ENCODE data around the gene OTUB1. TPM values are rescaled to one million over a fixed set of nuclear protein-coding genes. Genes with fewer than 3 reads are reported as not detected.

Gene OTUB1
- total RNA-seq, 1 donor from 2014 or later = 52.2 TPM

DNA sequence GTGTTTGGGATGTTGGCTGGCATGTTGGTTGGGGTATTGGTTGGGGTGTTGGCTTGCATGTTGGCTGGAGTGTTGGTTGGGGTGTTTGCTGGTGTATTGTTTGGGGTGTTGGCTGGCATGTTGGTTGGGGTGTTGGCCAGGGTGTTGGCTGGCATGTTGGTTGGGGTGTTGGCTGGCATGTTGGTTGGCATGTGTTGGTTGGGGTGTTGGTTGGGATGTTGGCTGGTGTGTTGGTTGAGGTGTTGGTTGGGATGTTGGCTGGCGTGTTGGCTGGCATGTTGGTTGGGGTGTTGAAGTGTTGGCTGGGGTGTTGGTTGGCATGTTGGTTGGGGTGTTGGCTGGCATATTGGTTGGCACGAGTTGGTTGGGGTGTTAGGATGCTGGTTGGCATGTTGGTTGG lies 24.5 kb downstream of the OTUB1 start:
- no peak overlapping the region for H3K4me3 Mint-ChIP-seq (ENCODE audit: unreplicated experiment)
- H3K27me3 Mint-ChIP-seq (ENCODE audit: low read depth) = no peaks in the 10 kb centered on the region
- H3K36me3 Mint-ChIP-seq (ENCODE audit: low read depth) = no peaks in the 10 kb centered on the region
- H3K9me3 Mint-ChIP-seq (ENCODE audit: low read depth) = no peaks in the 10 kb centered on the region
- peaks cover 15% of the 10 kb centered on the region for H3K4me1 Mint-ChIP-seq (ENCODE audit: low read depth)
- H3K27ac Mint-ChIP-seq (ENCODE audit: unreplicated experiment) = no peak overlapping the region
- no peak for DNase-seq (ENCODE audit: low spot score)
- no peak for TF ChIP-seq CTCF (IDR thresholded peaks at IDR 0.05)

DNA sequence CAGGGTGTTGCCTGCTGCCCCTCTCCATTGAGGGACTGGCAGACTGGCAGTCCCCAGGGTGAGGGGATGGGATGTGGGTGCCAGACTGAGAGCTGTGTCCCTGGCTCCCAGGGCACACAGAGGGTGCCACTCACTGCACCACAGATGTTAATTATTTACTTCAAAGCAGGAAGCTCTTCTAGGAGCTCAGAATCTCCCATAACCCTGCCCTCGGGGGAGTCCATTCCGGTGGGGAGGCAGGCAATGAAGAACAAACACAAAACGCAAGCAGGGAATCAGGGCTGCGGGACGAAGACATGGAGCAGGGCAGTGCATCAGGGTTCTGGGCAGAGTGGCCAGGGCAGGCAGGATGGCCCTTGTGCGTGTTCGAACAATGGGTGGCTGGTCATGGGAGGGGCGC lies 25.1 kb downstream of the OTUB1 start:
- TF ChIP-seq CTCF (IDR thresholded peaks at IDR 0.05) = no peak
- Mint-ChIP-seq H3K27me3 (ENCODE audit: low read depth) (no peaks in the 10 kb centered on the region), H3K4me1 (ENCODE audit: low read depth) (peaks cover 15% of the 10 kb centered on the region), H3K9me3 (ENCODE audit: low read depth) (no peaks in the 10 kb centered on the region), H3K27ac (ENCODE audit: unreplicated experiment) (no peak overlapping the region), H3K4me3 (ENCODE audit: unreplicated experiment) (no peak overlapping the region), H3K36me3 (ENCODE audit: low read depth) (no peaks in the 10 kb centered on the region)
- DNase-seq (ENCODE audit: low spot score) = peak; percentile 88

- no peaks in the 10 kb centered on the region for H3K36me3 Mint-ChIP-seq (ENCODE audit: low read depth)
- no peak overlapping the region for H3K4me3 Mint-ChIP-seq (ENCODE audit: unreplicated experiment)
- H3K27me3 Mint-ChIP-seq (ENCODE audit: low read depth) = no peaks in the 10 kb centered on the region
- no peak for TF ChIP-seq CTCF (IDR thresholded peaks at IDR 0.05)
- no peak for DNase-seq (ENCODE audit: low spot score)
- no peak overlapping the region for H3K27ac Mint-ChIP-seq (ENCODE audit: unreplicated experiment)
- H3K9me3 Mint-ChIP-seq (ENCODE audit: low read depth) = no peaks in the 10 kb centered on the region
- H3K4me1 Mint-ChIP-seq (ENCODE audit: low read depth) = no peaks in the 10 kb centered on the region
These were observed 27.1 kb downstream of the OTUB1 start for GRCh38 chr11:64013141-64013896.

- no peak overlapping the region for H3K4me3 Mint-ChIP-seq (ENCODE audit: unreplicated experiment)
- H3K27me3 Mint-ChIP-seq (ENCODE audit: low read depth) = no peaks in the 10 kb centered on the region
- no peaks in the 10 kb centered on the region for H3K4me1 Mint-ChIP-seq (ENCODE audit: low read depth)
- TF ChIP-seq CTCF (IDR thresholded peaks at IDR 0.05) = no peak
- no peak overlapping the region for H3K27ac Mint-ChIP-seq (ENCODE audit: unreplicated experiment)
- no peaks in the 10 kb centered on the region for H3K9me3 Mint-ChIP-seq (ENCODE audit: low read depth)
- DNase-seq (ENCODE audit: low spot score) = no peak
- H3K36me3 Mint-ChIP-seq (ENCODE audit: low read depth) = no peaks in the 10 kb centered on the region
These were observed 28.1 kb downstream of the OTUB1 start for GRCh38 chr11:64014356-64014755.

DNA sequence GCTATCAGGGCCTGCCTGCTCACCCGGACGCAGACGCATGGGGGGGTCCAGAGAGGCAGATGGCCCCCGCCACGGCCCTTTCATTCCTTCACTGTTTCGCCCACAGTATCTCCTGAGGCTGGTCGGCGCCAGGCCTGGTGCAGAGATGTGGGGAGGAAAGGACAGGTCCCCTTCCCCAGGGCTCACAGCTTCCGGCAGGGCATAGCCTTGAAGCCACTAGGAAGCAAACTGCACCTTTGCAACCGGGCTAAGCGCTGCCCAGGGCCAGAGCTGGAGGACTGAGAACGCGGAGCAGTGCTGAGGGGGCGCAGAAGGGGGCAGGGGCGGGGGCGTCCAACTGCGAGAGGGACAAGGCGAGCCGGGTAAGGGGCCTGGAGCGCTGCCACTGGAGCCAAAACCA lies 29.3 kb downstream of the OTUB1 start:
- H3K36me3 Mint-ChIP-seq (ENCODE audit: low read depth) = no peaks in the 10 kb centered on the region
- no peak for TF ChIP-seq CTCF (IDR thresholded peaks at IDR 0.05)
- H3K4me1 Mint-ChIP-seq (ENCODE audit: low read depth) = no peaks in the 10 kb centered on the region
- no peak for DNase-seq (ENCODE audit: low spot score)
- H3K27ac Mint-ChIP-seq (ENCODE audit: unreplicated experiment) = no peak overlapping the region
- H3K9me3 Mint-ChIP-seq (ENCODE audit: low read depth) = no peaks in the 10 kb centered on the region
- H3K4me3 Mint-ChIP-seq (ENCODE audit: unreplicated experiment) = no peak overlapping the region
- H3K27me3 Mint-ChIP-seq (ENCODE audit: low read depth) = peaks cover 3% of the 10 kb centered on the region

All from chondrocyte (in vitro differentiated cells).